ENCODE measurements around the gene FRMD1.

Gene FRMD1

GRCh38 chr6:168121303-168121665 is 42.3 kb upstream of the FRMD1 start:
- no peak overlapping the region for H3K4me3 ChIP-seq (ENCODE audit: low read depth, low read length)
- no peaks in the 10 kb centered on the region for H3K9me3 ChIP-seq (ENCODE audit: severe bottlenecking)
- DNase-seq: no peak

DNA sequence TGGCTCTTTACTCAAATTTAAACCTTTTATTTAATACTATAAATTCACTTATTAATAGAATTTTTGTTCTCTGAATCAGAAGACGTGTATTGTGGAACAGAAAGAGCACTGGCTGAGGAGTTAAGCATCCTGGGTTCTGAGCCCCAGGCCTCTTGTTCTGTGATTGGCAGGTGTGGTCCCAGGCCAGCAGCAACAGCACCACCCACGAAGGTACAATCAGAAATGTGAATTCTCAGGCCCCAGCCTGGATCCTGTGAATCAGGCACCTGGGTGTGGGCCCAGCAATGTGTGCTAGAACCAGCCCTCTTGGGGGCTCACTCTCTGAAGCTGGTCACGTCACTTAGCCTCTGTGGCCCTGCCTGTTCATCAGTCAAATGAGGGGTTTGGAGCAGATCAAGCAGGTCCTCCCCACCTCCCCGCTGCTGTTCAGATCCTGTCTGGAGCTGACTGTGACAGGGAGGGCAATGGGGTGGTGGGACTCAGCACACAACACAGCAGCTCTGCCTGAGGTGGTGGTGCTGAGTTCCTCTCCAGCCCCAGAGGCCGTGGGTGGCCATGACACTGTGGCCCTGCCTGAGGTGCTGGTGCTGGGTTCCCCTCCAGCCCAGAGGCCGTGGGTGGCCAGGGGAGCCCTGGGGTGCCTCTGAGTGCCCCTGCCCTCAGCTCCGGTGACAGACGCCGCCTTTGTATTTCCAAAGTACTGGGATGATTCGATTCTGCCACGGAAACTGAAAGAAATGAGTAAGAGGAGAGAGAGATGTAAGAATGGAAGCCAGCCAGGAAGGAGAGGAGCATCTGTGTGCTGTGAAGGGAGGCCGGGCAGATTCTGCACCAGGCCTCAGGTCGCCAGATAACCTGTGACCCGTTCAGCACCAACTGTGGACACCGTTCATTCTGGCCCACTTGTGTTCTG is 41.6 kb upstream of the FRMD1 start:
- Histone ChIP-seq H3K4me3 (ENCODE audit: low read depth, low read length) (no peak overlapping the region), H3K27ac (no peak overlapping the region), H3K9me3 (ENCODE audit: severe bottlenecking) (no peaks in the 10 kb centered on the region), H3K36me3 (no peaks in the 10 kb centered on the region), H3K27me3 (ENCODE audit: insufficient read depth, low read depth, severe bottlenecking) (no peaks in the 10 kb centered on the region)
- TF ChIP-seq, protein P1, sequence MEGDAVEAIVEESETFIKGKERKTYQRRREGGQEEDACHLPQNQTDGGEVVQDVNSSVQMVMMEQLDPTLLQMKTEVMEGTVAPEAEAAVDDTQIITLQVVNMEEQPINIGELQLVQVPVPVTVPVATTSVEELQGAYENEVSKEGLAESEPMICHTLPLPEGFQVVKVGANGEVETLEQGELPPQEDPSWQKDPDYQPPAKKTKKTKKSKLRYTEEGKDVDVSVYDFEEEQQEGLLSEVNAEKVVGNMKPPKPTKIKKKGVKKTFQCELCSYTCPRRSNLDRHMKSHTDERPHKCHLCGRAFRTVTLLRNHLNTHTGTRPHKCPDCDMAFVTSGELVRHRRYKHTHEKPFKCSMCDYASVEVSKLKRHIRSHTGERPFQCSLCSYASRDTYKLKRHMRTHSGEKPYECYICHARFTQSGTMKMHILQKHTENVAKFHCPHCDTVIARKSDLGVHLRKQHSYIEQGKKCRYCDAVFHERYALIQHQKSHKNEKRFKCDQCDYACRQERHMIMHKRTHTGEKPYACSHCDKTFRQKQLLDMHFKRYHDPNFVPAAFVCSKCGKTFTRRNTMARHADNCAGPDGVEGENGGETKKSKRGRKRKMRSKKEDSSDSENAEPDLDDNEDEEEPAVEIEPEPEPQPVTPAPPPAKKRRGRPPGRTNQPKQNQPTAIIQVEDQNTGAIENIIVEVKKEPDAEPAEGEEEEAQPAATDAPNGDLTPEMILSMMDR (IDR thresholded peaks at IDR 0.05; ENCODE audit: low read depth, low read length): no peak
- no peak for DNase-seq

More at GRCh38 chr6:168121303-168121665, 42.3 kb upstream of the FRMD1 start:
- Histone ChIP-seq H3K27me3 (ENCODE audit: insufficient read depth, low read depth, severe bottlenecking) (no peaks in the 10 kb centered on the region), H3K36me3 (no peaks in the 10 kb centered on the region), H3K27ac (no peak overlapping the region)
- TF ChIP-seq, protein P1 (IDR thresholded peaks at IDR 0.05; ENCODE audit: low read depth, low read length): no peak

GRCh38 chr6:168119539-168119938 is 40.5 kb upstream of the FRMD1 start:
- H3K27me3 ChIP-seq (ENCODE audit: insufficient read depth, low read depth, severe bottlenecking): no peaks in the 10 kb centered on the region
- DNase-seq: no peak
- H3K27ac ChIP-seq: no peak overlapping the region
- H3K9me3 ChIP-seq (ENCODE audit: severe bottlenecking): no peaks in the 10 kb centered on the region
- H3K4me3 ChIP-seq (ENCODE audit: low read depth, low read length): no peak overlapping the region
- TF ChIP-seq, protein P1 (IDR thresholded peaks at IDR 0.05; ENCODE audit: low read depth, low read length): no peak
- no peaks in the 10 kb centered on the region for H3K36me3 ChIP-seq

GRCh38 chr6:168118935-168119334 is 39.9 kb upstream of the FRMD1 start:
- no peak overlapping the region for H3K27ac ChIP-seq
- TF ChIP-seq, protein P1 (IDR thresholded peaks at IDR 0.05; ENCODE audit: low read depth, low read length): no peak
- no peaks in the 10 kb centered on the region for H3K9me3 ChIP-seq (ENCODE audit: severe bottlenecking)
- no peak for DNase-seq
- no peak overlapping the region for H3K4me3 ChIP-seq (ENCODE audit: low read depth, low read length)
- H3K36me3 ChIP-seq: no peaks in the 10 kb centered on the region
- H3K27me3 ChIP-seq (ENCODE audit: insufficient read depth, low read depth, severe bottlenecking): no peaks in the 10 kb centered on the region

GRCh38 chr6:168117942-168118341 is 38.9 kb upstream of the FRMD1 start:
- no peak overlapping the region for H3K4me3 ChIP-seq (ENCODE audit: low read depth, low read length)
- H3K27me3 ChIP-seq (ENCODE audit: insufficient read depth, low read depth, severe bottlenecking): no peaks in the 10 kb centered on the region
- no peak overlapping the region for H3K27ac ChIP-seq
- H3K9me3 ChIP-seq (ENCODE audit: severe bottlenecking): no peaks in the 10 kb centered on the region
- no peak for DNase-seq
- H3K36me3 ChIP-seq: no peaks in the 10 kb centered on the region
- TF ChIP-seq, protein P1 (IDR thresholded peaks at IDR 0.05; ENCODE audit: low read depth, low read length): peak; percentile 56
